ENCODE data around the gene ZSWIM1.

ZSWIM1 gene

GRCh38 chr20:45907219-45907948, 26.4 kb downstream of the ZSWIM1 start:
- H3K4me3 ChIP-seq (ENCODE audit: low read depth, low read length) = no peak overlapping the region

GRCh38 chr20:45908084-45908483, 27.1 kb downstream of the ZSWIM1 start:
- H3K4me3 ChIP-seq (ENCODE audit: low read depth, low read length) = no peak overlapping the region

- H3K4me3 ChIP-seq (ENCODE audit: low read depth, low read length) = no peak overlapping the region
These were observed 28.3 kb downstream of the ZSWIM1 start for GRCh38 chr20:45909336-45909808.

- no peak overlapping the region for H3K4me3 ChIP-seq (ENCODE audit: low read depth, low read length)
These were observed 29.0 kb downstream of the ZSWIM1 start for GRCh38 chr20:45909817-45910669.

GRCh38 chr20:45910670-45911485, 29.9 kb downstream of the ZSWIM1 start:
- H3K4me3 ChIP-seq (ENCODE audit: low read depth, low read length) = peak overlapping the region; percentile 66

GRCh38 chr20:45911486-45912343, 30.7 kb downstream of the ZSWIM1 start, which contains the start of gene PLTP:
TSS of gene PLTP (minus strand) at chr20:45912155. CDS start at chr20:45911452, 703 bp downstream.
- H3K4me3 ChIP-seq (ENCODE audit: low read depth, low read length) = peak within 1 kb of the TSS; percentile 66

- peak overlapping the region; percentile 2 for H3K4me3 ChIP-seq (ENCODE audit: low read depth, low read length)
These were observed 31.3 kb downstream of the ZSWIM1 start for GRCh38 chr20:45912344-45912682.

GRCh38 chr20:45913116-45913515, 32.1 kb downstream of the ZSWIM1 start:
- no peak overlapping the region for H3K4me3 ChIP-seq (ENCODE audit: low read depth, low read length)

- H3K4me3 ChIP-seq (ENCODE audit: low read depth, low read length) = no peak overlapping the region
These were observed 36.7 kb downstream of the ZSWIM1 start for GRCh38 chr20:45917790-45918141.

- no peak overlapping the region for H3K4me3 ChIP-seq (ENCODE audit: low read depth, low read length)
These were observed 37.2 kb downstream of the ZSWIM1 start for GRCh38 chr20:45918182-45918737.

- no peak overlapping the region for H3K4me3 ChIP-seq (ENCODE audit: low read depth, low read length)
These were observed 37.9 kb downstream of the ZSWIM1 start for GRCh38 chr20:45918779-45919537.

- no peak overlapping the region for H3K4me3 ChIP-seq (ENCODE audit: low read depth, low read length)
These were observed 38.7 kb downstream of the ZSWIM1 start for GRCh38 chr20:45919542-45920399.

- no peak overlapping the region for H3K4me3 ChIP-seq (ENCODE audit: low read depth, low read length)
These were observed 39.7 kb downstream of the ZSWIM1 start for GRCh38 chr20:45920462-45921336.

- no peak overlapping the region for H3K4me3 ChIP-seq (ENCODE audit: low read depth, low read length)
These were observed 40.5 kb downstream of the ZSWIM1 start for GRCh38 chr20:45921337-45922189.

GRCh38 chr20:45924391-45925261, 43.6 kb downstream of the ZSWIM1 start:
- no peak overlapping the region for H3K4me3 ChIP-seq (ENCODE audit: low read depth, low read length)

Measured in iPS-11a (cell line).